Activated T-cell treated with anti-CD3 and anti-CD28 coated beads, Interleukin-2, amount 50 U/mL, for 4 hours (primary cell): ENCODE results near the gene ABCF2. TPM values are rescaled to one million over a fixed set of nuclear protein-coding genes. Genes with fewer than 3 reads are reported as not detected.

Experiments used
- ATAC-seq, 2 donors: fragments of 200-7000 bp; cut with Tn5 transposase; one replicate each; pipeline ENCODE4 v1.10.0; 2021
- DNase-seq: peaks from one replicate; pipeline ENCODE4 v3.0.0-alpha.2; 2020
- H3K27me3 Mint-ChIP-seq: one replicate; pipeline ENCODE4 v1.8.0; 2021; ENCODE audit warnings: low read depth, mixed read lengths
- H3K36me3 Mint-ChIP-seq: one replicate; pipeline ENCODE4 v1.8.0; 2022; ENCODE audit warnings: mixed read lengths; ENCODE audit not compliant: insufficient read depth
- H3K4me1 Mint-ChIP-seq: one replicate; pipeline ENCODE4 v1.8.0; 2021; ENCODE audit warnings: low read depth, mixed read lengths
- H3K4me3 Mint-ChIP-seq: one replicate; pipeline ENCODE4 v1.8.0; 2021; ENCODE audit warnings: mild to moderate bottlenecking, moderate library complexity, mixed read lengths
- H3K9me3 Mint-ChIP-seq: one replicate; pipeline ENCODE4 v1.8.0; 2021; ENCODE audit warnings: mixed read lengths
- total RNA-seq, 3 donors: library from RNA; stranded (reverse); gene quantifications; one replicate each; pipeline ENCODE4 v1.2.1, GENCODE V29; 2021

ABCF2 gene
- total RNA-seq, 3 donors from 2014 or later: 144 to 151 (median 146) TPM

DNA sequence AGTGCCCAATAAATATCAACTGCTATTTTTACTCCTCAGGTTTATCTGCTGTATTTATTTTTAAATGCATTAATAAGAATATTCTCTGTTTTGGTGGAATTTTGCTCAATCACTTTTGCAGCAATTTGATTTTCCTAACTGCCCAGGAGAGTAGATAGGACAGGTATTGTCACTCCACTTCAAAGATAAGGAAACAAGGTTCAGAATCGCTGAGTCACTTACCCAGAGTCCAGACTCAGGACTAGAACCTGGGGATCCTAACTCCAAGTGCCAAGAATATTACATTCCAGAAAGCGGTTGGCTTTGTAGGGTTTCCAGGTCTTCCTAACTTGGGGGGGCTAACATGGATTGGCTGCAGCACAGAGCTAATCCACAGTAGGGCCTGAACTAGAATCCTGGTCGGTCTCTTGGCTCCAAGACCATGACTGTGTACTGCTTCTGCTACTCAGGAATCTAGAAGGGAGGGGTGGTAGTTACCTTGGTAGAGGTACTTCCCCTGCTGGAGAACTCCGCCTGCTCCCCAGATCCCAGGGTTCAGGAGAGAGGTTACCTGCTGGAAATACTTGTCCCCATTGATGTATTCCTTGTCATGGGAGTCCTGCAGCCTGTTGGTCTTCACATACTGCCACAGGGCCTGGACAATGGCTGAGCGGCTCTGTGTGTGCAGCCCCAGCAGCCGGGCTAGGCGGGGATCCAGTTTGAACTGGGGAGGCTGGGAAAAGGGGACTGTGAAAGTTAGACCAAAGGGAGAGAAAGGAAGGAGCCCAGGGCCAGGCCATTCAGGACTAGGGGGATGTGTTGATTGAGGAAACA lies 14.1 kb upstream of the ABCF2 start:
- H3K4me1 Mint-ChIP-seq: peaks cover 22% of the 10 kb centered on the region
- no peaks in the 10 kb centered on the region for H3K9me3 Mint-ChIP-seq
- ATAC-seq: no peak
- H3K4me3 Mint-ChIP-seq: no peak overlapping the region
- peaks cover 4% of the 10 kb centered on the region for H3K36me3 Mint-ChIP-seq
- peaks cover 4% of the 10 kb centered on the region for H3K27me3 Mint-ChIP-seq
- no peak for DNase-seq

DNA sequence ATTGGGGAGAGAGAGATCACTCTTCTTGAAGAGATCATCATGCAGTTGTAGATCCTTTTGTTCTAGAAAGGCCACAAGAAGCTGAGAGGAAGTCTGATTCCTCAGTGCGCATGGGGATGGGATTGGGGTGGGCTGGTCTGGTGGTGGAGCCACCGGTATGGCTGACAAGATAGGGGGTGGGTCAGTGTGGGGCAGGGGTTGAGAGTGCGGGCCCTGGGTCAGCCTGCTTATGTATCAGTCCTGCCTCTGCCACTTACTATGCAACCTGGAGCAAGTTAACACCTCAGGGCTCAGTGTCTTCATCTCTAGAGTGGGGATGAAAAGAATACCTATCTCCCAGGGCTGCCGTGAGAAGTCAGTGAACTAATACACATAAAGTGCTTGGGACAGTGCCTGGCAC lies 13.5 kb upstream of the ABCF2 start:
- H3K36me3 Mint-ChIP-seq: peaks cover 5% of the 10 kb centered on the region
- no peaks in the 10 kb centered on the region for H3K9me3 Mint-ChIP-seq
- H3K4me3 Mint-ChIP-seq: no peak overlapping the region
- peaks cover 20% of the 10 kb centered on the region for H3K4me1 Mint-ChIP-seq
- ATAC-seq (no peak), DNase-seq (no peak)
- H3K27me3 Mint-ChIP-seq: no peaks in the 10 kb centered on the region

DNA sequence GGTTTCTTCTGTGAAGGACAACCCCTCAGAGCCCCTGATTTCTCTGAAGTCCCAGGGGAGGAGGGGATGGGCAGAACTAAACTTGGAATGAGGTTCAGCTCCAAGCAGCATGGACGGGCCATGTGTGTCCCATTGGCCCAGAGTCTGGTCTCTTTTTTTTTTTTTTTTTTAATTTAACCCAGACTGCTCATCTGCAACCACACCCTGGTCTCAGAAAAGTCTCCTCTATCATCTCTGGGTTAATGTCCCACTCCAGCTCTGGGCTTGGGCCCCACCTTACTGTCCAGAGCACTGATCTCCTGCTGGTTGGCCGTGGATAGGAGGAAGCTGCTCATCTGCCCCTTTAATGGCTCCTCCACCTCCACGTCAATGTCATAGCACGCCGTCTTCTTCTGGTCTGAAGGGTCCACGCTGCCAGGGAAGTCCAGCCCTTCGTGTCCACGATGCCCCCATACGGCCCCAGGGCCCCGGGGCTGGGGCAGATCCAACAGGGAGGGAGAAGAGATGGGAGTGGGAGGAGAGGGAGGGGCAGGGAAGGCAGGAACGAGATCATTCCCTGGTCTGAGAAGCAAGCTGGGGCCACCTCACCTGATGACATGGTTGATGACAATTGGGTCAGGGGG lies 12.9 kb upstream of the ABCF2 start:
- DNase-seq (no peak), ATAC-seq (no peak)
- peaks cover 6% of the 10 kb centered on the region for H3K36me3 Mint-ChIP-seq
- no peaks in the 10 kb centered on the region for H3K27me3 Mint-ChIP-seq
- H3K4me3 Mint-ChIP-seq: no peak overlapping the region
- H3K4me1 Mint-ChIP-seq: peaks cover 24% of the 10 kb centered on the region
- no peaks in the 10 kb centered on the region for H3K9me3 Mint-ChIP-seq

DNA sequence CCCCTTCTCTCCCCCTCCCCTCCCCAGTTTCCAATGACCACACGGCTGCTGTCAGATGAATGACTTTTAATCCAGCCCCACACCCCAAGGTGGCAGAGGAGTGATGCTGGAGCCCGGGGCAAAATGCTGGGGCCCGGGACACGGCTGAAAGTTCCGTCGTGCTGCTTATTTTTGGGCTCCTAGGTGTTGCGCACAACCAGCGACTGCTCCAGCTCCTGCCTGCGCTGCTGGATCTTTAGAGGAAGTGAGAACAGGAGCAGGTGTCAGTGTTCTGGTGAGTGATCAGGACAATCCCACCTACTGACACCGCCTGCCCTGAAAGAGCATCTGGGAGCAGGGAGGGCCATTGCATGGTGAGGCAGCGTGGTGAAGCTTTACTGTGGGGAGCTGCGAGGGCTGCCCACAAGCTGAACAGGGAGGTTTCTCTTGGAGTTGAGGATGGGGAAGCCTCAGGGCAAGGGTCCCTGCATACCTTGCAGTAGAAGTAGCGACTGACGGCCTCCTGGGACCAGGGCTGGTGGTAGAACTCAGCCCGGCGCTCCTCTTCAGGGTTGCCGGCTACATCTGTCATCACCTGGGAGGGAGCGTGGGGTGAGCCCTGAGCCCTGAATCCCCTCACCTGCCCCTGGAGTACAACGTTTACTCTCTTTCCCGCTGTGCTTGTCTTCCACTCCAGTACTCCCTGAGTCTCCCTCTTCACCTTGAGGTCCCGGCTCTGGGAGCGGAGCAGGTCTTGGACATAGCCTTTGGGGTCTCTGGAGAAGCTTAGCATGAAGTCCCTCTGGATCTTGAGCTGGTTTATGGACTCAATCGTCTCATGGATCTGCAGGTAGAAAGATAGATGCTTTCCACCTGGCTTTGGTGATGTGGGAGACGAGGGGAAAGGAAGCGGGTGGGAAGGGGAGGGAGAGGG lies 12.2 kb upstream of the ABCF2 start:
- Mint-ChIP-seq H3K4me3 (no peak overlapping the region), H3K27me3 (no peaks in the 10 kb centered on the region), H3K4me1 (peaks cover 21% of the 10 kb centered on the region), H3K36me3 (peaks cover 7% of the 10 kb centered on the region), H3K9me3 (no peaks in the 10 kb centered on the region)
- DNase-seq: no peak
- ATAC-seq: no peak

DNA sequence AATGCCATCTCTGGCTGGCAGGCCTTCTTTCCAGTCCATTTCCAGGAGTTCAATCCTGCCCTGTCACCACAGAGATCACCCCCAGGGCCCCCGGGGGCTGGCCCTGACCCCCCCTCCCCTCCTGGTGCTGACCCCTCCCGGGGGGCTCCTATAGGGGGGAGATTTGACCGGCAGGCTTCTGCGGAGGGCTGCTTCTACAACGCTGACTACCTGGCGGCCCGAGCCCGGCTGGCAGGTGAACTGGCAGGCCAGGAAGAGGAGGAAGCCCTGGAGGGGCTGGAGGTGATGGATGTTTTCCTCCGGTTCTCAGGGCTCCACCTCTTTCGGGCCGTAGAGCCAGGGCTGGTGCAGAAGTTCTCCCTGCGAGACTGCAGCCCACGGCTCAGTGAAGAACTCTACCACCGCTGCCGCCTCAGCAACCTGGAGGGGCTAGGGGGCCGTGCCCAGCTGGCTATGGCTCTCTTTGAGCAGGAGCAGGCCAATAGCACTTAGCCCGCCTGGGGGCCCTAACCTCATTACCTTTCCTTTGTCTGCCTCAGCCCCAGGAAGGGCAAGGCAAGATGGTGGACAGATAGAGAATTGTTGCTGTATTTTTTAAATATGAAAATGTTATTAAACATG lies 11.3 kb upstream of the ABCF2 start:
- no peaks in the 10 kb centered on the region for H3K27me3 Mint-ChIP-seq
- DNase-seq: no peak
- no peak for ATAC-seq
- no peak overlapping the region for H3K4me3 Mint-ChIP-seq
- H3K9me3 Mint-ChIP-seq: no peaks in the 10 kb centered on the region
- peaks cover 19% of the 10 kb centered on the region for H3K4me1 Mint-ChIP-seq
- peaks cover 12% of the 10 kb centered on the region for H3K36me3 Mint-ChIP-seq

DNA sequence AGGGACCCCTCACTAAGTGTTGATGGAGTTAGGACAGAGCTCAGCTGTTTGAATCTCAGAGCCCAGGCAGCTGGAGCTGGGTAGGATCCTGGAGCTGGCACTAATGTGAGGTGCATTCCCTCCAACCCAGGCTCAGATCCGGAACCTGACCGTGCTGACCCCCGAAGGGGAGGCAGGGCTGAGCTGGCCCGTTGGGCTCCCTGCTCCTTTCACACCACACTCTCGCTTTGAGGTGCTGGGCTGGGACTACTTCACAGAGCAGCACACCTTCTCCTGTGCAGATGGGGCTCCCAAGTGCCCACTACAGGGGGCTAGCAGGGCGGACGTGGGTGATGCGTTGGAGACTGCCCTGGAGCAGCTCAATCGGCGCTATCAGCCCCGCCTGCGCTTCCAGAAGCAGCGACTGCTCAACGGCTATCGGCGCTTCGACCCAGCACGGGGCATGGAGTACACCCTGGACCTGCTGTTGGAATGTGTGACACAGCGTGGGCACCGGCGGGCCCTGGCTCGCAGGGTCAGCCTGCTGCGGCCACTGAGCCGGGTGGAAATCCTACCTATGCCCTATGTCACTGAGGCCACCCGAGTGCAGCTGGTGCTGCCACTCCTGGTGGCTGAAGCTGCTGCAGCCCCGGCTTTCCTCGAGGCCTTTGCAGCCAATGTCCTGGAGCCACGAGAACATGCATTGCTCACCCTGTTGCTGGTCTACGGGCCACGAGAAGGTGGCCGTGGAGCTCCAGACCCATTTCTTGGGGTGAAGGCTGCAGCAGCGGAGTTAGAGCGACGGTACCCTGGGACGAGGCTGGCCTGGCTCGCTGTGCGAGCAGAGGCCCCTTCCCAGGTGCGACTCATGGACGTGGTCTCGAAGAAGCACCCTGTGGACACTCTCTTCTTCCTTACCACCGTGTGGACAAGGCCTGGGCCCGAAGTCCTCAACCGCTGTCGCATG lies 10.5 kb upstream of the ABCF2 start:
- H3K36me3 Mint-ChIP-seq: peaks cover 15% of the 10 kb centered on the region
- no peak for ATAC-seq
- no peaks in the 10 kb centered on the region for H3K27me3 Mint-ChIP-seq
- H3K9me3 Mint-ChIP-seq: no peaks in the 10 kb centered on the region
- H3K4me1 Mint-ChIP-seq: peaks cover 18% of the 10 kb centered on the region
- no peak overlapping the region for H3K4me3 Mint-ChIP-seq
- DNase-seq: no peak

DNA sequence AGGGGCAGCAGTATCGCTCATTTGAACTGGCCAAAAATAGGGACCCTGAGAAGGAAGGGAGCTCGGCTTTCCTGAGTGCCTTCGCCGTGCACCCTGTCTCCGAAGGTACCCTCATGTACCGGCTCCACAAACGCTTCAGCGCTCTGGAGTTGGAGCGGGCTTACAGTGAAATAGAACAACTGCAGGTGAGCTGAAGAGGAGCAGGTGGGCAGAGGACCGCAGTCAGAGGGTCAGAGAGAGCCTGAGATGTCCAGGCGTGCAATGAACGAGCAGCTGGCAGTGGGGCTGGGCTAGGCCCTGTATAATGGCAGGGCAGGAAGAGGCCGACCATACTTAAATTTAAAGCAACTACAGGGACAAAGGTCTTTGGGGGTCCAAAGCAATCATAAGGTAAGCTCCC lies 9.4 kb upstream of the ABCF2 start:
- Mint-ChIP-seq H3K9me3 (no peaks in the 10 kb centered on the region), H3K4me1 (peaks cover 26% of the 10 kb centered on the region), H3K36me3 (peaks cover 15% of the 10 kb centered on the region), H3K27me3 (no peaks in the 10 kb centered on the region), H3K4me3 (no peak overlapping the region)
- ATAC-seq: no peak
- no peak for DNase-seq

DNA sequence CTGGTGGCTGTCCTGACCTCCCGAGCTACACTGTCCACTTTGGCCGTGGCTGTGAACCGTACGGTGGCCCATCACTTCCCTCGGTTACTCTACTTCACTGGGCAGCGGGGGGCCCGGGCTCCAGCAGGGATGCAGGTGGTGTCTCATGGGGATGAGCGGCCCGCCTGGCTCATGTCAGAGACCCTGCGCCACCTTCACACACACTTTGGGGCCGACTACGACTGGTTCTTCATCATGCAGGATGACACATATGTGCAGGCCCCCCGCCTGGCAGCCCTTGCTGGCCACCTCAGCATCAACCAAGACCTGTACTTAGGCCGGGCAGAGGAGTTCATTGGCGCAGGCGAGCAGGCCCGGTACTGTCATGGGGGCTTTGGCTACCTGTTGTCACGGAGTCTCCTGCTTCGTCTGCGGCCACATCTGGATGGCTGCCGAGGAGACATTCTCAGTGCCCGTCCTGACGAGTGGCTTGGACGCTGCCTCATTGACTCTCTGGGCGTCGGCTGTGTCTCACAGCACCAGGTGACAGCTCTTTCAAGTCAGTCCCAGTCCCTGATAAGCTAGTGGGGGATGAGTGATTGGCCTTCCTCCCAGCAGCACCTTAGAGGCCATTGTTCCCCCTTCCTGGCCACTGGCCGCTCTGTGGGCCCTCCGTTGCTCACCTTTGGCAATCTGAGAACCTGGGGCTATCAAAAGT lies 8.2 kb upstream of the ABCF2 start:
- peak overlapping the region; percentile 100 for H3K4me3 Mint-ChIP-seq
- H3K9me3 Mint-ChIP-seq: no peaks in the 10 kb centered on the region
- peaks cover 15% of the 10 kb centered on the region for H3K36me3 Mint-ChIP-seq

DNA sequence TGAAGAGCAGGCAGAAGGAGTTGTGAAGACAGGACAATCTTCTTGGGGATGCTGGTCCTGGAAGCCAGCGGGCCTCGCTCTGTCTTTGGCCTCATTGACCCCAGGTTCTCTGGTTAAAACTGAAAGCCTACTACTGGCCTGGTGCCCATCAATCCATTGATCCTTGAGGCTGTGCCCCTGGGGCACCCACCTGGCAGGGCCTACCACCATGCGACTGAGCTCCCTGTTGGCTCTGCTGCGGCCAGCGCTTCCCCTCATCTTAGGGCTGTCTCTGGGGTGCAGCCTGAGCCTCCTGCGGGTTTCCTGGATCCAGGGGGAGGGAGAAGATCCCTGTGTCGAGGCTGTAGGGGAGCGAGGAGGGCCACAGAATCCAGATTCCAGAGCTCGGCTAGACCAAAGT lies 6.8 kb upstream of the ABCF2 start:
- ATAC-seq: no peak
- no peaks in the 10 kb centered on the region for H3K27me3 Mint-ChIP-seq
- H3K4me1 Mint-ChIP-seq: peaks cover 28% of the 10 kb centered on the region

More for the DNA sequence above, 8.2 kb upstream of the ABCF2 start:
- DNase-seq: no peak
- Mint-ChIP-seq H3K4me1 (peaks cover 28% of the 10 kb centered on the region), H3K27me3 (no peaks in the 10 kb centered on the region)
- no peak for ATAC-seq

DNA sequence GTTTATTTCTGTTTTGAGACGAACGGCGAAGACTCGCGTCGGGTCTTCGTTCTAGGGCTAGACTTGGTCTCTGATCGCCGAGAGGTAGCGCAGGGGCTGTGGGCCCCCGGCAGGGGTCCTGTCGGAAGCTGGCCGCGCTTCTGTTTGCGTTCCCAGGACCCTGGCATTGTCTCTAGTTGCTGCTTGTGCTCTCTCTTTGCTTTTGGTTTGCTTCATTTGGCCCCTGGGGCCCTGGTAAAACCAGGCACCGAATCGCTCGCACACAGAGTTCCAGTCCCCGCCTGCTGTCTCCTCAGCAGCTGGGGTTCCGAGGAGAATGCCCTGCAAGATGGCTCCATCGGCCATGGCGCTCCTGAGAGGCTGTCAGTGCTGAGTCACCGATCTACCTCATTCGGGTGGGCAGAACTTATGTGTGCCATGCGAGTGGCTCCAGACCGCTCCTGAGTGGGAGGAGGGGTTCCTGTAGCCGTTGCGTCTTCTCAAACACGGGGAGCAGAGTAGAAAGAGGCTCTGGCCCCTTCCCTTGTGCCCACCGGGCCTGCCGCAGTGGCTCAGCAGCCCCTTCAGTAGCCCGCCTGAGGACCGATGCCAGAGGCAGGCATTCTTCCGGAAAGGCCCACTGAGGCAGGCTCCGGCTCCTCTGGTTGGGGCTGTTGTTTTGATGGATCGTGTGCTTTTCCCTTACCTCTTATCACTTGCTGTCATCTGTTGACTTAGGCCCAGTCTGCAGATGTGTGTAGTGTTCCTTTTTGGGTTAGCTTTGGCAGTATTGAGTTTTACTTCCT lies 6.1 kb upstream of the ABCF2 start:
- peak; percentile 69 for DNase-seq
- no peaks in the 10 kb centered on the region for H3K27me3 Mint-ChIP-seq
- H3K9me3 Mint-ChIP-seq: no peaks in the 10 kb centered on the region
- H3K36me3 Mint-ChIP-seq: peaks cover 15% of the 10 kb centered on the region
- peaks cover 30% of the 10 kb centered on the region for H3K4me1 Mint-ChIP-seq
- peak; percentile 84 to 91 for ATAC-seq
- H3K4me3 Mint-ChIP-seq: peak overlapping the region; percentile 100

More for the DNA sequence above, 6.8 kb upstream of the ABCF2 start:
- no peaks in the 10 kb centered on the region for H3K9me3 Mint-ChIP-seq
- peak overlapping the region; percentile 100 for H3K4me3 Mint-ChIP-seq
- H3K36me3 Mint-ChIP-seq: peaks cover 15% of the 10 kb centered on the region
- DNase-seq: no peak

DNA sequence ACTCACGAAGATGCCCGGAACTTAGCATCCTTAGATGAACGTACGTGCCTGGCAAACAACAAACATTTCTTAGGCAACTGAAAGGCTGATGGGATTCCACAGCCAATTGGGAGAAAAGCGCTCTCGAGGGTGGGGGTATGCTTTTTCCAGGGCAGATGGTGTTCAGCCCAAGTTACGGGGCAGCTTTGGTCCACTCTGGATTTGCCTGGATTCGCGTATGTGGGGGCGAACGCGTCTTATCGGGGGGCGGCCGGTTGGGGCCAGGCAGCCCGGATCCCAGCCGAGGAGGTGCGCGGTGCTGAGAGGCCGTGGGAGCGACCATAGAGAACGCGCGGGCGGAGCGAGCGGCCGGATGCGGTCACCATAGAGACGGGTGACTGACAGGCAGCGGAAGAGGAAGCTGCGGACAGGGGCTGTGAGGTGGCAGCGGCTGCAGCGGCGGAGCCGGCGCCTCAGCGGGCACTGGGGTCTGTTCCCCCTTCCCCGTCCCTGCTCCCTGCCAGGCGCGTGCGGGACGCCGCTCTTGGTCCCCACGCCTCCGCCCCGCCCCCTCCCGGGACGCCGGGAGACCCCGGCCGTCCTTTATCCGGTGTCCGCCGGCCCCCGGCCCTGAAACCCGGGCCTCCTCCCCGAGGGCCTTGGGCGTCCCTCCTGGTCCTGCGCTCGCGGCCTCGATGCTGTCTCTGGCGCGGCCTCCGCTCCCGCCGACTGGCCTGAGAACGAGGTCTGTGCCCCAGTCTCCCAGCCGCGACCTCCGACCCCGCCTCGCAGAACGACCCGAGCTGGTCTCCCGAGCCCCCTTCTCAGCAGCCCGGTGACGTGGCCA lies 5.3 kb upstream of the ABCF2 start, which contains the start of gene CHPF2:
Gene CHPF2 (plus strand): TSS at position 393 of the 826 bp plus-strand sequence. CDS start 1,529 bp downstream, outside the sequence.
- no peaks in the 10 kb centered on the region for H3K9me3 Mint-ChIP-seq

More for the DNA sequence above, 5.3 kb upstream of the ABCF2 start, which contains the start of gene CHPF2:
- H3K36me3 Mint-ChIP-seq: peaks cover 15% of the 10 kb centered on the region
- H3K27me3 Mint-ChIP-seq: no peaks in the 10 kb centered on the region
- peak within 1 kb of the TSS; percentile 100 for H3K4me3 Mint-ChIP-seq
- DNase-seq: peak; percentile 83
- peaks cover 37% of the 10 kb centered on the region for H3K4me1 Mint-ChIP-seq
- ATAC-seq: peak; percentile 89 to 92
